Testis (tissue), 3 donors: ENCODE measurements around the gene CREB3L1. TPM values are rescaled to one million over a fixed set of nuclear protein-coding genes. Genes with fewer than 3 reads are reported as not detected.

Experiments
- DNase-seq: peaks from one replicate; pipeline ENCODE4 v3.0.0-alpha.2; 2019
- H3K27ac ChIP-seq, 2 donors: fragments of 200-600 bp; sonication (generic); one replicate each; pipeline ENCODE4 v1.5.1; 2019
- H3K27me3 ChIP-seq: fragments of 200-600 bp; sonication (generic); one replicate; pipeline ENCODE4 v1.5.1; 2019
- H3K36me3 ChIP-seq: fragments of 200-600 bp; sonication (generic); one replicate; pipeline ENCODE4 v1.5.1; 2017; ENCODE audit warnings: low read depth; ENCODE audit errors: missing control alignments
- H3K4me1 ChIP-seq: fragments of 200-600 bp; sonication (generic); one replicate; pipeline ENCODE4 v1.5.1; 2019
- H3K4me3 ChIP-seq, 2 donors: fragments of 200-600 bp; sonication (generic); one replicate each; pipeline ENCODE4 v1.5.1; 2017 to 2019
- H3K9me3 ChIP-seq: fragments of 200-600 bp; sonication (generic); one replicate; pipeline ENCODE4 v1.5.1; 2017
- POLR2A ChIP-seq: fragments of 450-650 bp; IDR thresholded peaks from one replicate; pipeline ENCODE4 v1.6.1; 2017; ENCODE audit warnings: antibody characterized with exemption, mild to moderate bottlenecking, moderate library complexity
- WGBS, 2 donors: methylation state at CpG; one replicate each; pipeline ENCODE4 v1.1.5; 2018; 5-methylcytosine and 5-hydroxymethylcytosine counted together
- intact Hi-C: fragments of 100-400 bp; cut with DNase I; formaldehyde crosslinking; loops from one replicate; pipeline ENCODE4 v1.15.1; 2023; ENCODE audit warnings: low total_unique reads
- polyA plus RNA-seq: library from polyadenylated mRNA; stranded (reverse); fragments of 350-450 nt; fragmentation: Illumina TruSeq; extraction: RNeasy Lipid Tissue Mini Kit (QIAGEN cat#74804); gene quantifications from one replicate; pipeline ENCODE4 v1.2.3, GENCODE V29; 2014; ENCODE audit warnings: low read depth, low replicate concordance; ENCODE audit not compliant: insufficient read depth
- total RNA-seq, 2 donors: library from RNA; depleted of rRNA; stranded (reverse); fragments of >200 nt; gene quantifications; one replicate each; pipeline ENCODE4 v1.2.3, GENCODE V29; 2016
- TF ChIP-seq, protein P1 (sequence below), 3 experiments: fragments of 450-650 bp in 2 of 3; fragments of 200-600 bp in 1 of 3; sonication (generic) in 1 of 3; IDR thresholded peaks; one replicate each; pipeline ENCODE4 v1.5.1; 2016 to 2019; ENCODE audit warnings: antibody characterized with exemption in 3 of 3, mild to moderate bottlenecking in 2 of 3, moderate library complexity in 1 of 3

Gene CREB3L1
- total and polyA plus RNA-seq, 3 donors from 2014 or later: 5.2 to 19.2 (median 8.1) TPM

GRCh38 chr11:46367916-46368267 is 90.4 kb downstream of the CREB3L1 start:
- H3K4me1 ChIP-seq: peaks cover 11% of the 10 kb centered on the region
- intact Hi-C loops: no loop called here
- H3K9me3 ChIP-seq: no peaks in the 10 kb centered on the region
- no peaks in the 10 kb centered on the region for H3K36me3 ChIP-seq
- no peak for DNase-seq
- TF ChIP-seq, protein P1, sequence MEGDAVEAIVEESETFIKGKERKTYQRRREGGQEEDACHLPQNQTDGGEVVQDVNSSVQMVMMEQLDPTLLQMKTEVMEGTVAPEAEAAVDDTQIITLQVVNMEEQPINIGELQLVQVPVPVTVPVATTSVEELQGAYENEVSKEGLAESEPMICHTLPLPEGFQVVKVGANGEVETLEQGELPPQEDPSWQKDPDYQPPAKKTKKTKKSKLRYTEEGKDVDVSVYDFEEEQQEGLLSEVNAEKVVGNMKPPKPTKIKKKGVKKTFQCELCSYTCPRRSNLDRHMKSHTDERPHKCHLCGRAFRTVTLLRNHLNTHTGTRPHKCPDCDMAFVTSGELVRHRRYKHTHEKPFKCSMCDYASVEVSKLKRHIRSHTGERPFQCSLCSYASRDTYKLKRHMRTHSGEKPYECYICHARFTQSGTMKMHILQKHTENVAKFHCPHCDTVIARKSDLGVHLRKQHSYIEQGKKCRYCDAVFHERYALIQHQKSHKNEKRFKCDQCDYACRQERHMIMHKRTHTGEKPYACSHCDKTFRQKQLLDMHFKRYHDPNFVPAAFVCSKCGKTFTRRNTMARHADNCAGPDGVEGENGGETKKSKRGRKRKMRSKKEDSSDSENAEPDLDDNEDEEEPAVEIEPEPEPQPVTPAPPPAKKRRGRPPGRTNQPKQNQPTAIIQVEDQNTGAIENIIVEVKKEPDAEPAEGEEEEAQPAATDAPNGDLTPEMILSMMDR (IDR thresholded peaks at IDR 0.05): no peak
- TF ChIP-seq POLR2A: no peak
- no peaks in the 10 kb centered on the region for H3K27me3 ChIP-seq
- no peak overlapping the region for H3K27ac ChIP-seq
- no peak overlapping the region for H3K4me3 ChIP-seq
- WGBS, 2 donors: 69% methylated on average over 12 of the region's 12 CpGs; no CpG with 5 or more reads in 1 of the 2 donors

DNA sequence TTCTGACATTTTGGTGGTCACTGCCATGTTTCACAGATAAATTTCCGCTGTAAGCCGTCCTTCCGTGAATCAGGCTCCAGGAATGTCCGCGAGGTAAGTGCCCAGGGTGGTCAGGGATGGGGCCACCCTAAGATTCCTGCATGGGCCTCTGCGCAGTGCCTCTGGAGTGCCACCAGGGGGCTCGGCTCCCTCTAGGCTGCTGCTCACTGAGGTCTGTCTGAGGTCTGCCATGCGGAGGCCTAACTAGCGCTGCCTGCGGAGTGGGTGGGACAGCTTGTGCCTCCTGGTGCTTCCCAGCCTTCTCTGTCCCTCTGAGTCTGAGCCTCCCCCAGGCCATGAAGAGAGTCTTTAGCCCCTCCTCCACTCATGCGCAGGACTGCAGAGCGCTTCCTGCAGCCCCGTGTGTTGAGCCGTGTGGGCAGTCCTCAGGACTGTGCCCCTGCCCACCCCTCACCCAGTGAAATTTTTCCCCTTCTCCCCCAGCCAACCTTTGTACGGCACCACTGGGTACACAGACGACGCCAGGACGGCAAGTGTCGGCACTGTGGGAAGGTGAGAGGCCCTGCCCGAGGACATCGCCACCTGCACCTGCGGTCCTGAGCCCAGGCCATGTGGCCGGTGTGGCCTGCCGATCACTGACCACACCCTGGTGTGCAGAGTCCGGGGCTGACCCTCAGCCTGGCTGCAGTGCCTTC is 92.1 kb downstream of the CREB3L1 start:
- Histone ChIP-seq H3K27me3 (no peaks in the 10 kb centered on the region), H3K4me3 (no peak overlapping the region), H3K9me3 (no peaks in the 10 kb centered on the region), H3K27ac (no peak overlapping the region), H3K4me1 (peaks cover 11% of the 10 kb centered on the region), H3K36me3 (no peaks in the 10 kb centered on the region)
- DNase-seq: peak; percentile 70
- intact Hi-C loops: no loop called here
- TF ChIP-seq, protein P1 (IDR thresholded peaks at IDR 0.05): peak; percentile 55 to 81 (median 64)
- no peak for TF ChIP-seq POLR2A
- WGBS, 2 donors: 72 to 73% methylated on average over 15 to 25 of the region's 25 CpGs

- Histone ChIP-seq H3K4me3 (no peak overlapping the region), H3K9me3 (no peaks in the 10 kb centered on the region), H3K27ac (no peak overlapping the region), H3K27me3 (no peaks in the 10 kb centered on the region), H3K4me1 (peaks cover 11% of the 10 kb centered on the region), H3K36me3 (no peaks in the 10 kb centered on the region)
- no peak for DNase-seq
- TF ChIP-seq, protein P1 (IDR thresholded peaks at IDR 0.05): no peak
- TF ChIP-seq POLR2A: no peak
- 90% methylated on average over 8 to 13 of the region's 13 CpGs for WGBS, 2 donors
- intact Hi-C loops: no loop called here
Observed at GRCh38 chr11:46370253-46370652, 92.8 kb downstream of the CREB3L1 start.

Other genes starting within 250 kb of the CREB3L1 start
- 10 to 100 TPM; 53.5 to 83.2 TPM for gene PHF21A, start 156.2 kb upstream of the CREB3L1 start, total RNA-seq
- 56.6 TPM for gene PHF21A, start 156.2 kb upstream of the CREB3L1 start, polyA plus RNA-seq
- 100 to 1,000 TPM in 1 of 2 donors, 10 to 100 TPM in 1; 67.2 to 104 TPM for gene DGKZ, start 69.8 kb downstream of the CREB3L1 start, total RNA-seq
- 33.8 TPM for gene DGKZ, start 69.8 kb downstream of the CREB3L1 start, polyA plus RNA-seq
- gene MDK, start 104.0 kb downstream of the CREB3L1 start, total RNA-seq: 10 to 100 TPM; 14.4 to 14.5 TPM
- 51.5 TPM for gene MDK, start 104.0 kb downstream of the CREB3L1 start, polyA plus RNA-seq
- 10 to 100 TPM in 1 of 2 donors, 1 to 10 TPM in 1; 7.2 to 19.5 TPM for gene CHRM4, start 114.1 kb downstream of the CREB3L1 start, total RNA-seq
- gene CHRM4, start 114.1 kb downstream of the CREB3L1 start, polyA plus RNA-seq: 13.5 TPM